K562 (cell line): ENCODE results near the gene LRRC57. TPM values are rescaled to one million over a fixed set of nuclear protein-coding genes. Genes with fewer than 3 reads are reported as not detected.
A peak's percentile ranks its signal among the peaks of the same experiment; 100 is the strongest.

Source experiments
- CXXC5 ChIP-seq: fragments of 250-450 bp; sonication (Bioruptor Pico); IDR thresholded peaks from 2 replicates; pipeline ENCODE4 v1.8.0; 2022; ENCODE audit warnings: inconsistent platforms, mild to moderate bottlenecking, moderate library complexity
- E2F6 ChIP-seq, 2 experiments: IDR thresholded peaks; 2 replicates each; pipeline ENCODE4 v1.6.1; 2011; ENCODE audit warnings: borderline replicate concordance in 1 of 2, control low read depth in 1 of 2, low read depth in 1 of 2, low read length in 1 of 2, mild to moderate bottlenecking in 1 of 2, mixed read lengths in 1 of 2, moderate library complexity in 1 of 2; ENCODE audit not compliant: insufficient read depth in 1 of 2, insufficient read length in 1 of 2, poor library complexity in 1 of 2, severe bottlenecking in 1 of 2; ENCODE audit errors: extremely low read depth in 1 of 2
- E4F1 ChIP-seq: fragments of 250-450 bp; sonication (Bioruptor Pico); IDR thresholded peaks from 2 replicates; pipeline ENCODE4 v1.5.0; 2021; ENCODE audit warnings: mild to moderate bottlenecking, borderline replicate concordance
- GMEB1 ChIP-seq: fragments of 250-450 bp; sonication (Bioruptor Pico); IDR thresholded peaks from 2 replicates; pipeline ENCODE4 v1.4.0; 2020; ENCODE audit warnings: mild to moderate bottlenecking
- HES1 ChIP-seq: fragments of 450-650 bp; IDR thresholded peaks from 2 replicates; pipeline ENCODE4 v1.6.1; 2016; ENCODE audit warnings: low read depth, mild to moderate bottlenecking, moderate library complexity
- HIVEP1 ChIP-seq: fragments of 250-450 bp; sonication (Bioruptor Pico); IDR thresholded peaks from 2 replicates; pipeline ENCODE4 v1.4.0; 2020; ENCODE audit warnings: mild to moderate bottlenecking
- KHSRP ChIP-seq: fragments of 450-650 bp; IDR thresholded peaks from 2 replicates; pipeline ENCODE4 v1.6.1; 2017
- MEF2A ChIP-seq: IDR thresholded peaks from 2 replicates; pipeline ENCODE4 v1.6.1; 2011; ENCODE audit warnings: low read depth, mild to moderate bottlenecking, low read length, moderate library complexity; ENCODE audit not compliant: control insufficient read depth
- MNT ChIP-seq, 2 experiments: fragments of 450-650 bp; conservative IDR thresholded peaks; 2 replicates each; pipeline ENCODE4 v1.6.1; 2017; ENCODE audit warnings: mild to moderate bottlenecking in 2 of 2, moderate library complexity in 2 of 2
- MTA3 ChIP-seq: fragments of 450-650 bp; formaldehyde crosslinking; IDR thresholded peaks from 2 replicates; pipeline ENCODE4 v1.6.1; 2017; ENCODE audit warnings: mild to moderate bottlenecking, borderline replicate concordance
- NBN ChIP-seq: fragments of 450-650 bp; IDR thresholded peaks from 2 replicates; pipeline ENCODE4 v1.6.1; 2016; ENCODE audit warnings: low read depth, mild to moderate bottlenecking
- STAG1 ChIP-seq: sonication (generic); formaldehyde crosslinking; IDR thresholded peaks from 2 replicates; pipeline ENCODE4 v1.5.0; 2020; ENCODE audit warnings: missing genetic modification reagents, borderline replicate concordance
- THAP12 ChIP-seq: fragments of 250-450 bp; sonication (Bioruptor Pico); IDR thresholded peaks from 2 replicates; pipeline ENCODE4 v1.9.0; 2021; ENCODE audit warnings: mild to moderate bottlenecking, inconsistent platforms
- ZBTB2 ChIP-seq: fragments of 450-650 bp; IDR thresholded peaks from 2 replicates; pipeline ENCODE4 v1.6.1; 2016; ENCODE audit warnings: antibody characterized with exemption
- ZEB2 ChIP-seq: fragments of 450-650 bp; IDR thresholded peaks from 2 replicates; pipeline ENCODE4 v1.6.1; 2016
- polyA plus RNA-seq, 8 experiments: library from polyadenylated mRNA; depleted of rRNA in 4 of 8; stranded (reverse) in 5 of 8; unstranded in 3 of 8; fragments of >200 nt; fragmentation: Nextera tagmentation in 2 of 8; fragmentation: Illumina TruSeq in 1 of 8; extraction: Ambion mirVana in 2 of 8; extraction: Trizol in 1 of 8; gene quantifications; 2 replicates each; pipeline versions ENCODE4 v1.2.1 to v1.2.3, GENCODE V29; 2011 to 2014; ENCODE audit warnings: inconsistent platforms in 1 of 8, missing spikeins in 1 of 8
- total RNA-seq, 7 experiments: library from RNA; depleted of rRNA in 6 of 7; stranded (reverse); fragments of >200 nt in 6 of 7; fragmentation: Illumina TruSeq in 2 of 7; extraction: Trizol in 2 of 7; gene quantifications; 2 replicates each; pipeline versions ENCODE4 v1.2.1 to v1.2.3, GENCODE V29; 2011 to 2021; ENCODE audit warnings: low replicate concordance in 1 of 7

LRRC57 gene
- total and polyA plus RNA-seq, 9 of the 15 experiments (the other 6 are each of a cell fraction or from before 2014, with no cell fraction given) = 3.9 to 20.4 (median 14.8) TPM

GRCh38 chr15:42499858-42500609 is 48.6 kb downstream of the LRRC57 start (continued):
- no peak for TF ChIP-seq THAP12 (CRISPR knock-in tag)
- peak; percentile 24; the same call in 1 of the 2 replicates for TF ChIP-seq ZEB2
- no peak for TF ChIP-seq NBN
- TF ChIP-seq CXXC5 (CRISPR knock-in tag) = peak; percentile 42
- TF ChIP-seq MNT (conservative IDR thresholded peaks at IDR 0.05) = no peak
- TF ChIP-seq ZBTB2 = no peak
- TF ChIP-seq MTA3 = no peak
- no peak for TF ChIP-seq GMEB1 (CRISPR knock-in tag)
- peak; percentile 29; the same call in 1 of the 2 replicates for TF ChIP-seq HES1
- no peak for TF ChIP-seq E4F1 (CRISPR knock-in tag)
- no peak for TF ChIP-seq E2F6 (IDR thresholded peaks at IDR 0.05; ENCODE audit: borderline replicate concordance in 1 of 2, extremely low read depth in 1 of 2, insufficient read depth in 1 of 2, insufficient read length in 1 of 2, low read depth in 1 of 2, low read length in 1 of 2, poor library complexity in 1 of 2, severe bottlenecking in 1 of 2)
- no peak for TF ChIP-seq HIVEP1 (CRISPR knock-in tag)
- TF ChIP-seq KHSRP = no peak
- no peak for TF ChIP-seq MEF2A
- TF ChIP-seq STAG1 (CRISPR knock-in tag) = no peak
